A204.1 (cell line): ENCODE results near the gene OGG1.

ENCODE experiments used
- FAIRE-seq: peaks from 2 replicates; lab custom pipeline; 2012; peaks lifted over from hg19 to GRCh38; lab: Jason Lieb, UNC

The OGG1 gene

GRCh38 chr3:9786209-9786739 lies 36.5 kb downstream of the OGG1 start:
- no peak for FAIRE-seq

- FAIRE-seq: no peak
These were observed 37.3 kb downstream of the OGG1 start for GRCh38 chr3:9786825-9787669.

DNA sequence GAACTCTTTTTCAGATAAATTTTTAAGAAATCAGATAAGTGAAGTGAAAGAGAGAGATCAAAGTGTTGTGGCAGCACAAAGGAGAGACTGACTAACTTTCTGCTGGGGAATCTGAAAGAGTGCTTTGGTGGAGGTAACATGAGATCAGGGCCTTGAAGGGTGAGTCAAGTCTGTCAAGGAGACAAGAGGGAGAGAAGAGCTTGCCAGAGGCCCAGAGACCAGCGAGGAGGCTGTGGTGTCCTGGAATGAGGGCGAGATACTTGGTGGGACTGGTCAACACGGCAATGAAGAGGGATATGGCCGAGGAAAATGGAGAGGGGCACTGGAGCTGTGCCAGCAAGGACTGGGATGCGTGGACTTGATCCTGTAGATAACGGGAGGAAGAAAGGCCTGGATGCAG lies 38.0 kb downstream of the OGG1 start:
- no peak for FAIRE-seq

DNA sequence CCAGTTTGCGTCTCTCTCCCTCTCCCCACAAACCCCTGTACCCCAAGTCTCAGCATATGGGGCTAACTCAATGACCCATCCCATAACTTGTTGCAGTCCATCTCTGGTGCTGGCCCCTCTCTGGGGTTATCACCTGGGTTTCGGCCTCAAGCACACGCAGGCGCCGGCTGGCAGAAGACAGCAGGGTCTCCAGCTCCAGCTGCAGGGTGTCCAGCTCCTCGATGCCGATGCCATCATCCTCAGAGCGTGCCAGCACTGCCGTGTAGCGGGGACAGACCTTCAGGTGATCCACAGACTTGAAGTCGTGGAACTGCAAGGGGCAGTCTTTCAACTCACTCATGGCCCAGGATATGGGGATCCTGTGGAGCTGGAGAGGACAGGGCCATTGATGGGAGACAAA lies 41.4 kb downstream of the OGG1 start:
- FAIRE-seq: no peak

DNA sequence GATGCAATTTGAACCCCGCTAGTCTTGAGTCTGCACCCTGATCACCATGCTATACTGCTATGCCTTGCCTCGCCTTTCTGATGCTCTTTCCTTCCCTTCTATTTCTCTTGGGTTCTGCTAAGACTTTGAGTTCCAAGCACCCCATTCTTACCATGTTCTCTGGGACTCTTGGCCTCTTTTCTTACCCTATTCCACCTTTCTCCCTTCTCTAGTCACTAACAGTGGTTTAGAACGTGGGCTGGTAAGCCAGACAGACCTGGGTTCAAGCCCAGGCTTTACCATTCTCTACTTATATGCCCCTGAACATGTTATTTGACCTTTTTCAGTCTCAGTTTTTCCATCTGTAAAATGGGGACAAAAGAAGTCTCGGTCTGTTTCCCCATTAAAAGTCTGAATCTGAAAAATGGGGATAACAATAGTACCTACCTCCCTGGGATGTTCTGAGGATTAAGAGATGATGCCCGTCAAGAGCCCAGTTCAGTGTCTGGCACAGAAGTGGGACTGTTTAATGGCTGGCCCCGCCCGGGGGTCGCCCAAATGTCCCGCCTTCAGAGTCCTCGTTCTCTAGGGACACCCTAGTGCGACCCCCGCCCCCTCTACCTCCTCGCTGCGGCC lies 42.1 kb downstream of the OGG1 start:
- no peak for FAIRE-seq

- no peak for FAIRE-seq
These were observed 42.8 kb downstream of the OGG1 start, which contains the start of the genes ARPC4 and TADA3 for GRCh38 chr3:9792405-9793160. TSS of gene ARPC4 (plus strand) at chr3:9793082. CDS start at chr3:9793122, 40 bp downstream. TSS of gene TADA3 (minus strand) at chr3:9792473. CDS start at chr3:9791466, 1,007 bp downstream.

DNA sequence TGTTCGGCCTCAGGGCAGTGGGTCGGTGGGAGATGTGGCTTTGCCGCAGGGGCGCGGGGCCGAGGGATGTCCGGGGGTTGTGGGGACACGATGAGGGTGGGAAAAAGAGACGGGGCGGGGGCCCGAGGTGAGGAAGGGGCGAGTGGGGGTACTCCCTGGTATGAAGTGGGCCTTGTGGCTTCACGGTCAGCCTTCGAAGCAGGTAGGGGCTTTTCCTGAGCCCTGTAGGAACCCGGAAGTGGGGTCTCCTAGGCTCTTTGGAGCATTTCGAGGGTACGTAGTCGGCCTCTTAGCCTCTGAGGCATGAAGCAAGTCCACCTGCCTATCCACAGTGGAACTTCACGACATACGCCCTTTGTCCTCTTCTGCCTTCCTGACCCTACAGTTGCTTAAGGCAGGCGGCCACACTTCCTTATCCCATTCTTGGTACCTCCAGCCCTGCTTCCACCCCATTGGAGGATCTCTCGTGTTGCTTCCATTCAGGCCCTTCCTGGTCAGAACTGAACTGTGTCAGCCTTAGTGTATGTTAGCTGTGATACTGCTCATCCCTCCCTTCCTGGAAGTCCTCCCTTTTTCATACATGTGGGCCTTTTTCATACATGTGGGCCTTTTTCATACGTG lies 43.5 kb downstream of the OGG1 start:
- FAIRE-seq: no peak

DNA sequence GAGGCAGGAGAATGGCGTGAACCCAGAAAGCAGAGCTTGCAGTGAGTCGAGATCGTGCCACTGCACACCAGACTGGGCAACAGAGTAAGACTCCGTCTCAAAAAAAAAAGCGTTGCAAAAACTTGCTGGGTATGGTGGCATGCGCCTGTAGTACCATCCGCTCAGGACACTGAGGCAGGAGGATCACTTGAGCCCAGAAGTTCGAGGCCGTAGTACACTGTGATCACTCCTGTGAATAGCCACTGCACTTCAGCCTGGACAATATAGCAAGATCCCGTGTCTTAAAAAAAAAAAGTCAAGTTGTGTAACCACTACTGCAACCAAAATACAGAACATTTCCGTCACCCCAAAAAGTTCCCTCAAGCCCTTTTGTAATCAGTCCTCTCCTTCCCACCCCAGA lies 44.6 kb downstream of the OGG1 start:
- FAIRE-seq: no peak

DNA sequence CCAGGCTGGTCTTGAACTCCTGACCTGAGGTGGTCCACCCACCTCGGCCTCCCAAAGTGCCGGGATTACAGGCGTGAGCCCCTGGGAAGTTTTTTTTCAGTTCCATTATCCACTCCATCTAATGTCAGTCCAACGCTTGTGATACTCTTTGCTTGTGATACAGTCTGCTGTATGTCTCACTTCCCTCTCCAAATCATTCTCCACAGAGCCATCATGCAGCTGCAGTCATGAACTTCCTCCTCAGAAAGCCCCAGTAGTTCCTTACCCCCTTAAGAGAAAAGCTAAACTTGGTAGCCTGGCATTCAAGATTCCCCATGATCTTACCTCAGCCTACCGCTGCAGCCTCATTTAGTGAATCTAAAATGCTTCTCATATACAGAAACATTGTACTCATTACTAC lies 45.5 kb downstream of the OGG1 start:
- no peak for FAIRE-seq

- FAIRE-seq: no peak
These were observed 47.6 kb downstream of the OGG1 start for GRCh38 chr3:9797196-9797945.

GRCh38 chr3:9800529-9800928 lies 50.8 kb downstream of the OGG1 start:
- no peak for FAIRE-seq

DNA sequence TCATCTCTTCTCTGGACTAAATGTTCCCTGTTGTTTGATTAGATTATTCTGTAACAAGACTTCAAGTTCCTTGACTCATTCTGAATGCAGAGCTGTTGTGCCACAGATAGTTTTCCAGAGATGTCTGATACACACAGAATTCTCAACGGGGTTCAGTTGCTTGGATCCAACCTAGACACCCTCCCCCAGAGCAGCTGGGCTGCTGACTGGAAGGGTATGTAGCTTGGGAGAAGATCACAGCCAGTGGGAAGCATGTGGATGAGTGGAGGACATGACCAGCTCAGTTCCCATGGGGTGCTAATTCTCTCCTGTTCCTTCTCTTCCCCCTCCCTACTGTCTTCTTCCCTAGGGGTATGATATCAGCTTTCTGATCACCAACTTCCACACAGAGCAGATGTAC lies 53.7 kb downstream of the OGG1 start:
- FAIRE-seq: no peak

- no peak for FAIRE-seq
These were observed 55.2 kb downstream of the OGG1 start for GRCh38 chr3:9804996-9805395.

- no peak for FAIRE-seq
These were observed 56.4 kb downstream of the OGG1 start for GRCh38 chr3:9806137-9806536.
